HepG2 (cell line): Measurements from ENCODE around the gene MARK2. TPM values are rescaled to one million over a fixed set of nuclear protein-coding genes. Genes with fewer than 3 reads are reported as not detected.

Source experiments
- ATAC-seq: fragments of 200-7000 bp; cut with Tn5 transposase; 3 replicates; pipeline ENCODE4 v1.9.1; 2020; ENCODE audit warnings: mild to moderate bottlenecking, moderate library complexity
- BruUV-seq: library from RNA; stranded (reverse); fragments of 400-500 nt; replicated peaks from 2 replicates; lab custom pipeline; 2021; lab: Mats Ljungman, UMichigan
- CTCF ChIA-PET: fragments of 300-600 bp; formaldehyde crosslinking; extraction: SDS; loops from one replicate; lab custom pipeline; 2021; ENCODE audit warnings: low total read pairs, inconsistent platforms, low intra/inter-chr PET ratio; lab: Yijun Ruan, JAX
- POLR2A ChIA-PET: fragments of 350-600 bp; sonication (Branson Sonifier 250); formaldehyde crosslinking; loops from one replicate; lab custom pipeline; 2020; ENCODE audit warnings: antibody characterized with exemption, inconsistent platforms; lab: Yijun Ruan, JAX
- DNase-seq: peaks from one replicate; pipeline ENCODE4 v3.0.0-alpha.2; 2015; ENCODE audit warnings: low spot score
- FAIRE-seq: peaks from 3 replicates; lab custom pipeline; 2011; peaks lifted over from hg19 to GRCh38; lab: Jason Lieb, UNC
- H2AFZ ChIP-seq: one replicate; pipeline ENCODE4 v1.6.1; 2011; ENCODE audit warnings: low read length, inconsistent platforms
- H3K27ac ChIP-seq: fragments of 300-600 bp; 3 replicates; pipeline ENCODE4 v1.8.0; 2011; ENCODE audit warnings: mixed run types, mild to moderate bottlenecking, mixed read lengths, low read length, inconsistent platforms; ENCODE audit not compliant: insufficient read depth; ENCODE audit errors: extremely low read length
- H3K27me3 ChIP-seq, 2 experiments: fragments of 200-600 bp in 1 of 2; 2 replicates in 1 of 2; 3 replicates in 1 of 2; pipeline versions ENCODE4 v1.6.0 to v1.8.0; 2011; ENCODE audit warnings: low read length in 2 of 2, mild to moderate bottlenecking in 2 of 2, moderate library complexity in 2 of 2, inconsistent platforms in 1 of 2; ENCODE audit not compliant: insufficient read depth in 2 of 2, control insufficient read depth in 1 of 2
- H3K36me3 ChIP-seq, 2 experiments: fragments of 200-600 bp in 1 of 2; replicated peaks in 1 of 2; 2 replicates in 1 of 2; 3 replicates in 1 of 2; pipeline versions ENCODE4 v1.5.1 to v1.8.0; 2011; ENCODE audit warnings: low read length in 2 of 2, inconsistent platforms in 1 of 2; ENCODE audit not compliant: insufficient read depth in 2 of 2, control insufficient read depth in 1 of 2
- H3K4me1 ChIP-seq: 2 replicates; pipeline ENCODE4 v1.5.1; 2012; ENCODE audit warnings: low read length, inconsistent platforms; ENCODE audit not compliant: insufficient read depth
- H3K4me2 ChIP-seq: 2 replicates; pipeline ENCODE4 v1.6.0; 2011; ENCODE audit warnings: low read depth, low read length, inconsistent platforms
- H3K4me3 ChIP-seq, 3 experiments: fragments of 200-600 bp in 1 of 3; sonication (generic), shearing (Covaris generic) in 1 of 3; replicated peaks in 1 of 3; 2 replicates each; pipeline ENCODE4 v1.5.1; 2011 to 2016; ENCODE audit warnings: low read length in 3 of 3, inconsistent platforms in 2 of 3, low read depth in 2 of 3, mild to moderate bottlenecking in 2 of 3, control low read depth in 1 of 3, mixed read lengths in 1 of 3; ENCODE audit not compliant: insufficient read depth in 1 of 3
- H3K79me2 ChIP-seq: one replicate; pipeline ENCODE4 v1.6.1; 2011; ENCODE audit warnings: low read length, inconsistent platforms; ENCODE audit not compliant: insufficient read depth
- H3K9ac ChIP-seq: 2 replicates; pipeline ENCODE4 v1.6.0; 2011; ENCODE audit warnings: mild to moderate bottlenecking, low read depth, low read length, inconsistent platforms; ENCODE audit not compliant: insufficient read depth
- H3K9me3 ChIP-seq: 2 replicates; pipeline ENCODE4 v1.5.1; 2012; ENCODE audit warnings: mild to moderate bottlenecking, low read length
- H4K20me1 ChIP-seq: 2 replicates; pipeline ENCODE4 v1.6.0; 2011; ENCODE audit warnings: inconsistent platforms, mild to moderate bottlenecking, low read length, moderate library complexity; ENCODE audit not compliant: insufficient read depth
- ARNTL ChIP-seq: sonication (generic); formaldehyde crosslinking; IDR thresholded peaks from 2 replicates; pipeline ENCODE4 v1.4.0; 2020; ENCODE audit warnings: mild to moderate bottlenecking, missing genetic modification reagents
- ATF7 ChIP-seq, 2 experiments: fragments of 450-650 bp in 1 of 2; sonication (generic) in 1 of 2; formaldehyde crosslinking in 1 of 2; IDR thresholded peaks; 2 replicates each; pipeline versions ENCODE4 v1.4.0 to v1.6.1; 2016 to 2020; ENCODE audit warnings: antibody characterized with exemption in 1 of 2, mild to moderate bottlenecking in 1 of 2, missing genetic modification reagents in 1 of 2
- ISX ChIP-seq: sonication (generic); formaldehyde crosslinking; conservative IDR thresholded peaks from 2 replicates; pipeline ENCODE4 v1.5.0; 2020; ENCODE audit warnings: missing genetic modification reagents
- MEIS1 ChIP-seq: sonication (generic); formaldehyde crosslinking; IDR thresholded peaks from 2 replicates; pipeline ENCODE4 v1.9.0; 2021; ENCODE audit warnings: mild to moderate bottlenecking, missing genetic modification reagents, moderate library complexity, borderline replicate concordance
- MIER3 ChIP-seq: IDR thresholded peaks from 2 replicates; pipeline ENCODE4 v1.6.1; 2016; ENCODE audit warnings: missing compliant biosample characterization, borderline replicate concordance
- MLLT10 ChIP-seq: sonication (generic); formaldehyde crosslinking; IDR thresholded peaks from 2 replicates; pipeline ENCODE4 v1.4.0; 2020; ENCODE audit warnings: missing genetic modification reagents
- SCMH1 ChIP-seq: sonication (generic); formaldehyde crosslinking; IDR thresholded peaks from 2 replicates; pipeline ENCODE4 v1.9.0; 2021; ENCODE audit warnings: missing genetic modification reagents, mild to moderate bottlenecking, borderline replicate concordance
- ZBTB33 ChIP-seq: sonication (generic); formaldehyde crosslinking; IDR thresholded peaks from 2 replicates; pipeline ENCODE4 v1.4.0; 2020; ENCODE audit warnings: missing genetic modification reagents
- ZBTB8A ChIP-seq: sonication (generic); formaldehyde crosslinking; IDR thresholded peaks from 2 replicates; pipeline ENCODE4 v1.4.0; 2020; ENCODE audit warnings: mild to moderate bottlenecking, low read depth, missing genetic modification reagents, borderline replicate concordance
- WGBS: methylation state at CpG from one replicate; pipeline ENCODE4 v1.1.6; 2017; ENCODE audit warnings: low lambda C conversion rate; 5-methylcytosine and 5-hydroxymethylcytosine counted together
- in situ Hi-C: cut with HindIII; loops from 2 replicates; pipeline ENCODE4 v1.10.0; 2017; ENCODE audit warnings: low pct_unique_long_range_greater_than_20kb; ENCODE audit not compliant: extremely low pct_ligation_motif_present
- intact Hi-C: fragments of 100-400 bp; cut with micrococcal nuclease; formaldehyde crosslinking; loops from one replicate; pipeline ENCODE4 v1.10.0; 2022; ENCODE audit not compliant: unreplicated experiment
- polyA plus RNA-seq, 8 experiments: library from polyadenylated mRNA; depleted of rRNA in 3 of 8; stranded (reverse) in 7 of 8; unstranded in 1 of 8; fragments of >200 nt; fragmentation: Illumina TruSeq in 4 of 8; extraction: Trizol in 4 of 8; gene quantifications; 2 replicates each; pipeline versions ENCODE4 v1.2.1 to v1.2.3, GENCODE V29; 2011 to 2016; ENCODE audit warnings: low read depth in 4 of 8, missing spikeins in 1 of 8, mixed read lengths in 1 of 8; ENCODE audit not compliant: insufficient read depth in 1 of 8
- total RNA-seq, 5 experiments: library from RNA; depleted of rRNA; stranded (reverse); fragments of >200 nt; fragmentation: Illumina TruSeq; extraction: Trizol; gene quantifications; 2 replicates each; pipeline ENCODE4 v1.2.3, GENCODE V29; 2016; ENCODE audit warnings: low read depth in 1 of 5
- TF ChIP-seq, protein P1 (sequence below), 2 experiments: sonication (generic) in 1 of 2; formaldehyde crosslinking in 1 of 2; IDR thresholded peaks; 2 replicates each; pipeline versions ENCODE4 v1.4.0 to v1.6.1; 2016 to 2020; ENCODE audit warnings: borderline replicate concordance in 1 of 2, low read depth in 1 of 2, mild to moderate bottlenecking in 1 of 2, missing genetic modification reagents in 1 of 2

MARK2 gene
- total and polyA plus RNA-seq, 2 of the 13 experiments (the other 11 are each of a cell fraction or from before 2014, with no cell fraction given), result 13.5 to 13.9 TPM

DNA sequence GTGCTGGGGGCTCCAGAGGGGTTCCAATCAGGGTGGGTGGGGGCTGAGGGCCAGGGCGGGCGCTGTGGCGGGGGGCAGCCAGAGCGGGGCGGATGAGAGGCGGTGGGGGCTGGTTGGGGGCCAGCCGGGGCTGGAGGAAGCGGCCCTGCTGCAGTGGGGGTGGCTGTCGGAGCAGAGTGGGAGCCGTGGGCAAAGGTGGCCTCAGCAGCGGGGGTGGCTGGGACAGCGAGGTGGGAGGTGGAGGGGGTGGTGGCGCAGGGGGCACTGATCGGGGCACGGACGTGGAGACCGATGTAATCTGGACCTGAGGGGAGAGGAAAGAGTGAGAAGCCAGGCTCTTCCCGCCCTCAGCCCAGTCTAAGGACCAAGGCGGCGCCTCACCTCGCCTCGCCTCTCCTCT, 73.0 kb downstream of the MARK2 start (continued):
- TF ChIP-seq, protein P1, sequence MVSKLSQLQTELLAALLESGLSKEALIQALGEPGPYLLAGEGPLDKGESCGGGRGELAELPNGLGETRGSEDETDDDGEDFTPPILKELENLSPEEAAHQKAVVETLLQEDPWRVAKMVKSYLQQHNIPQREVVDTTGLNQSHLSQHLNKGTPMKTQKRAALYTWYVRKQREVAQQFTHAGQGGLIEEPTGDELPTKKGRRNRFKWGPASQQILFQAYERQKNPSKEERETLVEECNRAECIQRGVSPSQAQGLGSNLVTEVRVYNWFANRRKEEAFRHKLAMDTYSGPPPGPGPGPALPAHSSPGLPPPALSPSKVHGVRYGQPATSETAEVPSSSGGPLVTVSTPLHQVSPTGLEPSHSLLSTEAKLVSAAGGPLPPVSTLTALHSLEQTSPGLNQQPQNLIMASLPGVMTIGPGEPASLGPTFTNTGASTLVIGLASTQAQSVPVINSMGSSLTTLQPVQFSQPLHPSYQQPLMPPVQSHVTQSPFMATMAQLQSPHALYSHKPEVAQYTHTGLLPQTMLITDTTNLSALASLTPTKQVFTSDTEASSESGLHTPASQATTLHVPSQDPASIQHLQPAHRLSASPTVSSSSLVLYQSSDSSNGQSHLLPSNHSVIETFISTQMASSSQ (IDR thresholded peaks at IDR 0.05; ENCODE audit: low read depth), result no peak
- TF ChIP-seq, protein P1 (CRISPR knock-in tag; IDR thresholded peaks at IDR 0.05; ENCODE audit: borderline replicate concordance), result no peak
- TF ChIP-seq MIER3 (CRISPR knock-in tag), result no peak
- TF ChIP-seq ATF7 (IDR thresholded peaks at IDR 0.05), result no peak
- no peak for TF ChIP-seq ATF7 (CRISPR knock-in tag; IDR thresholded peaks at IDR 0.05)
- no peak for TF ChIP-seq SCMH1
- no peak for TF ChIP-seq ARNTL (CRISPR knock-in tag)
- TF ChIP-seq MLLT10 (CRISPR knock-in tag), result no peak
- TF ChIP-seq ZBTB8A, result no peak
- TF ChIP-seq ISX, result no peak

DNA sequence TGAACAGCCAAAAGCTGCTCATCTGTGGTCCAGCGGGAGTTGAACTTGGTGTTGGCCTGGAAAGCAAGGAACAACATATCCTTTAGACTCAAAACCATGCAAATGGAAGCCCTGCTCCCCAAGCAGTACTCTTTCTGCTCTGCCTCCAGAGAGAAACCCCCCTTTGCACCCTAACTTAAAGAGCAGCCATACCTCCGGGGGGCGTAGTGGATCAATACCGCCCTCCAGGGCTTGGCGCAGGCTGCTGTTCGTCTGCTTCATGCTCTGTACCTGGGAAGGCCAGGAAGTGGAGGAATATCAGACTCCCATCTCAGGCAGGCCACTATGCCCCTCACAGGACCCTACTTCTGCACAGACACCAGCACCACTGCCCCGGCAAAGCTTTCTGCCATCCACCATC, 73.8 kb downstream of the MARK2 start:
- Histone ChIP-seq H3K27me3 (no peaks in the 10 kb centered on the region; a peak in 2 of 5 replicates), H3K36me3 (peaks cover 6 to 13% of the 10 kb centered on the region in 2 experiments; a peak in 3 of 5 replicates), H3K79me2 (no peaks in the 10 kb centered on the region), H3K4me3 (no peak overlapping the region), H3K4me2 (no peak overlapping the region), H2AFZ (no peak overlapping the region), H3K9ac (no peak overlapping the region), H3K4me1 (peaks cover 7% of the 10 kb centered on the region), H3K27ac (no peak overlapping the region), H4K20me1 (no peaks in the 10 kb centered on the region), H3K9me3 (no peaks in the 10 kb centered on the region)
- TF ChIP-seq ZBTB33 (peak; percentile 18; the same call in 1 of the 2 replicates), MEIS1 (CRISPR knock-in tag) (no peak)
- POLR2A ChIA-PET, result interaction anchor here (0.7 kb wide), 1 partner anchor 70 kb away, joined by 3 read pairs; no protein-coding TSS in a partner anchor
- intact Hi-C loops (no loop called here), in situ Hi-C loops (loop anchor here (10.0 kb wide), 1 partner anchor 148 kb away; the partner anchor contains the start of gene ZFTA)
- WGBS, result 100% methylated on average over 2 of the region's 7 CpGs
- FAIRE-seq (no peak), DNase-seq (no peak), ATAC-seq (no peak)
- BruUV-seq, result no TSS peak
- CTCF ChIA-PET, result no interaction called here
